ENCODE data around the gene HBQ1.
"Not testable (repeated sequence)": the region's sequence is repeated elsewhere in the genome, so short reads cannot be mapped to it uniquely, and the experiment has no call there.

- TF ChIP-seq CTCF, POLR2A (IDR thresholded peaks at IDR 0.05): not testable (repeated sequence)
These were observed 4.3 kb upstream of the HBQ1 start for GRCh38 chr16:176006-176405.

Data from thyroid gland (tissue), 4 donors.